ENCODE measurements around the gene NOL4L. TPM values are rescaled to one million over a fixed set of nuclear protein-coding genes. Genes with fewer than 3 reads are reported as not detected.
"Not testable (repeated sequence)": the region's sequence is repeated elsewhere in the genome, so short reads cannot be mapped to it uniquely, and the experiment has no call there.

The NOL4L gene
- total and polyA plus RNA-seq, 9 donors: 3.3 to 17.1 (median 10.6) TPM

- Histone ChIP-seq H3K36me3 (no peaks in the 10 kb centered on the region), H3K4me3 (no peak overlapping the region), H3K4me1 (ENCODE audit: insufficient read depth) (peaks cover 6% of the 10 kb centered on the region), H3K9me3 (no peaks in the 10 kb centered on the region), H3K27ac (no peak overlapping the region), H3K27me3 (no peaks in the 10 kb centered on the region)
- no peak for DNase-seq
- 66 to 72% (median 67%) methylated on average over 19 of the region's 19 CpGs for WGBS, 3 donors
- intact Hi-C loops (cut with DNase I): no loop called here
- TF ChIP-seq EP300 (IDR thresholded peaks at IDR 0.05) (no peak), POLR2A (IDR thresholded peaks at IDR 0.05) (no peak)
- TF ChIP-seq, protein P1, sequence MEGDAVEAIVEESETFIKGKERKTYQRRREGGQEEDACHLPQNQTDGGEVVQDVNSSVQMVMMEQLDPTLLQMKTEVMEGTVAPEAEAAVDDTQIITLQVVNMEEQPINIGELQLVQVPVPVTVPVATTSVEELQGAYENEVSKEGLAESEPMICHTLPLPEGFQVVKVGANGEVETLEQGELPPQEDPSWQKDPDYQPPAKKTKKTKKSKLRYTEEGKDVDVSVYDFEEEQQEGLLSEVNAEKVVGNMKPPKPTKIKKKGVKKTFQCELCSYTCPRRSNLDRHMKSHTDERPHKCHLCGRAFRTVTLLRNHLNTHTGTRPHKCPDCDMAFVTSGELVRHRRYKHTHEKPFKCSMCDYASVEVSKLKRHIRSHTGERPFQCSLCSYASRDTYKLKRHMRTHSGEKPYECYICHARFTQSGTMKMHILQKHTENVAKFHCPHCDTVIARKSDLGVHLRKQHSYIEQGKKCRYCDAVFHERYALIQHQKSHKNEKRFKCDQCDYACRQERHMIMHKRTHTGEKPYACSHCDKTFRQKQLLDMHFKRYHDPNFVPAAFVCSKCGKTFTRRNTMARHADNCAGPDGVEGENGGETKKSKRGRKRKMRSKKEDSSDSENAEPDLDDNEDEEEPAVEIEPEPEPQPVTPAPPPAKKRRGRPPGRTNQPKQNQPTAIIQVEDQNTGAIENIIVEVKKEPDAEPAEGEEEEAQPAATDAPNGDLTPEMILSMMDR (IDR thresholded peaks at IDR 0.05): no peak
Measured at GRCh38 chr20:32580970-32581838, 3.9 kb downstream of the NOL4L start.

DNA sequence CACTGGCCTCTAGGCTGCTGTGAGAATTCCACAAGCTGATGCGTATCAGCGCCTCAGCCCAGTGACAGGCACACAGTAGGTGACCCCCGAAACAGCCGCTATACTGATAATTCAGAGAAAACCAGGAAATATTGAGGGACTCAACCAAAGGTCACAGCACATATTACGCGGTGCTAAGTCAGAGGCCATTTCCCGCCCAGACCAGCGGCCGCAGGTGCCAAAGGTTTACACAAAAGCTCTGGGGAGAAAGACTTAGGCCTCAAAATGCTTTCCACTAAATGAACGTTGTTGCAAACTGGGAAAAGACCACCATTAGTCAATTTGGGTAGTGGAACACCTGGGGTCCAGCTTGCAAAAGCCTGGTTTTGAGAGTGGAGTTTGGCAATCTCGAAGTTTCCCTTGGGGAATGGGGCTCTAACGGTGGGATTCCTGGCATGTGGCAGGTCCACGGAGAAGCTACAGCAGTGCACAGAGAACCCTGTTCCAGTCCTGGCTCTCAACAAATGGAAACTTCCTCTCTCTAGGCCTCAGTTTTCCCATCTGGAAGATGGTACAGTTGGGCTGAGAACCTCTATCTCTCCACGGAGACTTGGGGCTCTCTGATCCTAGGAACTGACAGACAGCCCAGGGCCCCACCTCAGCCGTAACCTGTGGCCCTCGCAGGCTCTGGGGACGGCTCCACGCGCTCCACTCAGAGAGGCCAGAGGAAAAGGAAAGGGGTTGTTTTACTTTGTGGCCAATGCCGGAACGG is 4.7 kb downstream of the NOL4L start:
- H3K27ac ChIP-seq: no peak overlapping the region
- peaks cover 2% of the 10 kb centered on the region for H3K4me1 ChIP-seq (ENCODE audit: insufficient read depth)
- no peaks in the 10 kb centered on the region for H3K27me3 ChIP-seq
- H3K9me3 ChIP-seq: no peaks in the 10 kb centered on the region
- H3K36me3 ChIP-seq: no peaks in the 10 kb centered on the region
- H3K4me3 ChIP-seq: no peak overlapping the region
- no peak for DNase-seq
- intact Hi-C loops (cut with DNase I): no loop called here
- TF ChIP-seq EP300 (IDR thresholded peaks at IDR 0.05) (no peak), POLR2A (IDR thresholded peaks at IDR 0.05) (no peak)
- TF ChIP-seq, protein P1 (IDR thresholded peaks at IDR 0.05): no peak
- WGBS, 3 donors: 84 to 88% (median 86%) methylated on average over 21 of the region's 21 CpGs

- Histone ChIP-seq H3K36me3 (no peaks in the 10 kb centered on the region), H3K4me1 (ENCODE audit: insufficient read depth) (peaks cover 2% of the 10 kb centered on the region), H3K4me3 (no peak overlapping the region), H3K27me3 (no peaks in the 10 kb centered on the region), H3K9me3 (no peaks in the 10 kb centered on the region), H3K27ac (no peak overlapping the region)
- TF ChIP-seq, protein P1 (IDR thresholded peaks at IDR 0.05): no peak
- TF ChIP-seq POLR2A (IDR thresholded peaks at IDR 0.05) (no peak), EP300 (IDR thresholded peaks at IDR 0.05) (no peak)
- no peak for DNase-seq
- intact Hi-C loops (cut with DNase I): no loop called here
- 91 to 93% (median 92%) methylated on average over 12 of the region's 12 CpGs for WGBS, 3 donors
Measured at GRCh38 chr20:32578840-32579390, 6.2 kb downstream of the NOL4L start.

GRCh38 chr20:32578062-32578461 is 7.1 kb downstream of the NOL4L start:
- intact Hi-C loops (cut with DNase I); DNase-seq; H3K36me3 ChIP-seq; H3K9me3 ChIP-seq; H3K4me3 ChIP-seq; H3K27me3 ChIP-seq; H3K4me1 ChIP-seq (ENCODE audit: insufficient read depth); H3K27ac ChIP-seq: not testable (repeated sequence)
- 62 to 92% (median 77%) methylated on average over 3 of the region's 3 CpGs for WGBS, 3 donors
